HTERT RPE-1 (cell line): ENCODE results near the gene IQCK.

Source experiments
- in situ Hi-C: fragments of 300-500 bp; cut with MboI; formaldehyde crosslinking; loops from 4 replicates; pipeline ENCODE4 v1.14.3; 2020; ENCODE audit warnings: low sequenced_read_pairs

The IQCK gene

GRCh38 chr16:19854543-19854876 lies 136.4 kb downstream of the IQCK start:
- in situ Hi-C loops = no loop called here

GRCh38 chr16:19856120-19856519 lies 138.0 kb downstream of the IQCK start:
- in situ Hi-C loops = no loop called here

GRCh38 chr16:19857593-19858339 lies 139.7 kb downstream of the IQCK start:
- in situ Hi-C loops = no loop called here

- in situ Hi-C loops = no loop called here
Observed at GRCh38 chr16:19858340-19859018, 140.4 kb downstream of the IQCK start.

GRCh38 chr16:19859166-19859565 lies 141.1 kb downstream of the IQCK start:
- in situ Hi-C loops = no loop called here

- in situ Hi-C loops = no loop called here
Observed at GRCh38 chr16:19859603-19860002, 141.5 kb downstream of the IQCK start.

- in situ Hi-C loops = no loop called here
Observed at GRCh38 chr16:19860166-19861041, 142.3 kb downstream of the IQCK start.

- in situ Hi-C loops = no loop called here
Observed at GRCh38 chr16:19861133-19861532, 143.1 kb downstream of the IQCK start.

- in situ Hi-C loops = no loop called here
Observed at GRCh38 chr16:19861811-19862327, 143.8 kb downstream of the IQCK start.

GRCh38 chr16:19863990-19864389 lies 145.9 kb downstream of the IQCK start:
- in situ Hi-C loops = no loop called here

GRCh38 chr16:19864566-19864965 lies 146.5 kb downstream of the IQCK start:
- in situ Hi-C loops = no loop called here

GRCh38 chr16:19868421-19868820 lies 150.3 kb downstream of the IQCK start:
- in situ Hi-C loops = no loop called here

- in situ Hi-C loops = no loop called here
Observed at GRCh38 chr16:19871721-19872120, 153.7 kb downstream of the IQCK start.

GRCh38 chr16:19872179-19872863 lies 154.2 kb downstream of the IQCK start:
- in situ Hi-C loops = no loop called here

GRCh38 chr16:19872935-19873334 lies 154.9 kb downstream of the IQCK start:
- in situ Hi-C loops = no loop called here

- in situ Hi-C loops = no loop called here
Observed at GRCh38 chr16:19874026-19874425, 156.0 kb downstream of the IQCK start.

GRCh38 chr16:19874851-19875546 lies 156.9 kb downstream of the IQCK start:
- in situ Hi-C loops = no loop called here

GRCh38 chr16:19875900-19876299 lies 157.8 kb downstream of the IQCK start:
- in situ Hi-C loops = no loop called here

GRCh38 chr16:19876501-19877059 lies 158.5 kb downstream of the IQCK start:
- in situ Hi-C loops = no loop called here

- in situ Hi-C loops = no loop called here
Observed at GRCh38 chr16:19878757-19879156, 160.7 kb downstream of the IQCK start.
